Stimulated activated CD8-positive, alpha-beta memory T cell treated with anti-CD3 and anti-CD28 coated beads, Interleukin-15, amount 100 ng/mL, for 4 hours (primary cell): ENCODE measurements around the gene WWOX.

Experiments
- DNase-seq, 2 donors: peaks; one replicate each; pipeline ENCODE4 v3.0.0-alpha.2; 2020; ENCODE audit warnings: low read depth in 2 of 2

The WWOX gene

GRCh38 chr16:78297066-78297666, 197.7 kb downstream of the WWOX start:
- no peak for DNase-seq

GRCh38 chr16:78298986-78299385, 199.5 kb downstream of the WWOX start:
- no peak for DNase-seq

- DNase-seq: no peak
These were observed 201.0 kb downstream of the WWOX start for GRCh38 chr16:78300469-78300868.

- no peak for DNase-seq
These were observed 204.5 kb downstream of the WWOX start for GRCh38 chr16:78303946-78304345.

- DNase-seq: no peak
These were observed 206.9 kb downstream of the WWOX start for GRCh38 chr16:78306361-78306760.

GRCh38 chr16:78307824-78308528, 208.5 kb downstream of the WWOX start:
- DNase-seq: no peak

- no peak for DNase-seq
These were observed 210.3 kb downstream of the WWOX start for GRCh38 chr16:78309763-78310162.

- DNase-seq: no peak
These were observed 210.7 kb downstream of the WWOX start for GRCh38 chr16:78310196-78310595.

GRCh38 chr16:78310990-78311561, 211.6 kb downstream of the WWOX start:
- no peak for DNase-seq

GRCh38 chr16:78311831-78312230, 212.4 kb downstream of the WWOX start:
- no peak for DNase-seq

- no peak for DNase-seq
These were observed 218.2 kb downstream of the WWOX start for GRCh38 chr16:78317564-78318240.

- DNase-seq: no peak
These were observed 222.3 kb downstream of the WWOX start for GRCh38 chr16:78321620-78322360.

GRCh38 chr16:78323315-78323714, 223.9 kb downstream of the WWOX start:
- DNase-seq: no peak

GRCh38 chr16:78324649-78325285, 225.3 kb downstream of the WWOX start:
- no peak for DNase-seq

- DNase-seq: no peak
These were observed 226.3 kb downstream of the WWOX start for GRCh38 chr16:78325468-78326352.

GRCh38 chr16:78326731-78327130, 227.3 kb downstream of the WWOX start:
- DNase-seq: no peak

GRCh38 chr16:78331731-78332130, 232.3 kb downstream of the WWOX start:
- no peak for DNase-seq

GRCh38 chr16:78333808-78334207, 234.4 kb downstream of the WWOX start:
- DNase-seq: no peak

- DNase-seq: no peak
These were observed 241.1 kb downstream of the WWOX start for GRCh38 chr16:78340590-78340989.

GRCh38 chr16:78348068-78348467, 248.6 kb downstream of the WWOX start:
- no peak for DNase-seq

GRCh38 chr16:78348886-78349285, 249.4 kb downstream of the WWOX start:
- no peak for DNase-seq
